AG04449 (cell line): ENCODE results near the gene NPEPPS.

ENCODE experiments used
- CTCF ChIA-PET: fragments of 350-600 bp; formaldehyde crosslinking; extraction: SDS; loops from one replicate; lab custom pipeline; 2021; ENCODE audit warnings: antibody characterized with exemption; lab: Yijun Ruan, JAX
- POLR2A ChIA-PET: fragments of 400-600, 350-600 bp; formaldehyde crosslinking; extraction: SDS; loops from one replicate; lab custom pipeline; 2020; ENCODE audit warnings: antibody characterized with exemption, inconsistent platforms; lab: Yijun Ruan, JAX
- DNase-seq: peaks from one replicate; pipeline ENCODE4 v3.0.0-alpha.2; 2010; ENCODE audit warnings: low read depth, low spot score
- H3K4me3 ChIP-seq: 2 replicates; pipeline ENCODE4 v1.5.1; 2011; ENCODE audit warnings: low read depth, mild to moderate bottlenecking, control low read depth, low read length
- CTCF ChIP-seq: IDR thresholded peaks from one replicate; pipeline ENCODE4 v1.5.1; 2011; ENCODE audit warnings: mild to moderate bottlenecking, moderate library complexity, low read length, control low read depth, inconsistent platforms; ENCODE audit not compliant: insufficient read depth; ENCODE audit errors: missing control alignments

NPEPPS gene

GRCh38 chr17:47615766-47616424 lies 85.0 kb downstream of the NPEPPS start:
- H3K4me3 ChIP-seq: no peak overlapping the region
- ChIA-PET POLR2A (no interaction called here), CTCF (interaction anchor here (0.6 to 3.9 kb wide), 43 partner anchors 10 to 457 kb away, joined by 3 to 60 read pairs (median 4); partner anchors contain the start of genes CDC27 and KPNB1)
- peak; percentile 35 for TF ChIP-seq CTCF
- no peak for DNase-seq

GRCh38 chr17:47618410-47618809 lies 87.5 kb downstream of the NPEPPS start:
- ChIA-PET POLR2A (no interaction called here), CTCF (interaction anchor here (0.7 to 4.2 kb wide), 4 partner anchors 13 to 118 kb away, joined by 3 to 25 read pairs (median 12); no protein-coding TSS in a partner anchor)
- H3K4me3 ChIP-seq: no peak overlapping the region
- TF ChIP-seq CTCF: peak; percentile 4
- DNase-seq: no peak

- TF ChIP-seq CTCF: no peak
- H3K4me3 ChIP-seq: no peak overlapping the region
- POLR2A ChIA-PET: interaction anchor here (0.7 to 1.5 kb wide), 2 partner anchors 28 to 344 kb away, joined by 5 to 9 read pairs; partner anchors contain the start of gene KPNB1
- CTCF ChIA-PET: interaction anchor here (0.9 to 4.2 kb wide), 4 partner anchors 15 to 120 kb away, joined by 3 to 25 read pairs (median 12); no protein-coding TSS in a partner anchor
- DNase-seq: no peak
These were observed 89.8 kb downstream of the NPEPPS start for GRCh38 chr17:47620503-47621245.

- TF ChIP-seq CTCF: no peak
- POLR2A ChIA-PET: interaction anchor here (1.5 kb wide), 1 partner anchor 28 kb away, joined by 9 read pairs; the partner anchor contains the start of gene KPNB1
- CTCF ChIA-PET: interaction anchor here (0.7 to 4.2 kb wide), 4 partner anchors 16 to 169 kb away, joined by 3 to 25 read pairs (median 4); no protein-coding TSS in a partner anchor
- H3K4me3 ChIP-seq: peak overlapping the region; percentile 6; the same call in 1 of the 2 replicates
- DNase-seq: peak; percentile 61
These were observed 90.6 kb downstream of the NPEPPS start for GRCh38 chr17:47621293-47622179.

GRCh38 chr17:47622180-47622549 lies 91.3 kb downstream of the NPEPPS start:
- no peak for DNase-seq

More at GRCh38 chr17:47622180-47622549, 91.3 kb downstream of the NPEPPS start:
- no peak overlapping the region for H3K4me3 ChIP-seq
- no peak for TF ChIP-seq CTCF
- ChIA-PET POLR2A (interaction anchor here (1.5 kb wide), 1 partner anchor 27 kb away, joined by 9 read pairs; the partner anchor contains the start of gene KPNB1), CTCF (interaction anchor here (1.0 to 1.2 kb wide), 2 partner anchors 27 to 42 kb away, joined by 3 to 4 read pairs; no protein-coding TSS in a partner anchor)
